ENCODE data around the gene CHSY3.

The CHSY3 gene

GRCh38 chr5:130136300-130136699 is 232.0 kb downstream of the CHSY3 start:
- Histone ChIP-seq H3K27me3 (ENCODE audit: control insufficient read depth, insufficient read depth, low read length) (no peaks in the 10 kb centered on the region), H3K4me1 (ENCODE audit: control insufficient read depth, insufficient read depth, low read length) (no peaks in the 10 kb centered on the region), H3K9me3 (ENCODE audit: control insufficient read depth, insufficient read depth, low read length) (no peaks in the 10 kb centered on the region), H3K9ac (ENCODE audit: low read depth, low read length) (no peak overlapping the region), H3K36me3 (ENCODE audit: control insufficient read depth, insufficient read depth, low read length) (no peaks in the 10 kb centered on the region), H3K4me3 (ENCODE audit: low read depth, low read length) (no peak overlapping the region)

GRCh38 chr5:130137681-130138080 is 233.4 kb downstream of the CHSY3 start:
- Histone ChIP-seq H3K4me1 (ENCODE audit: control insufficient read depth, insufficient read depth, low read length) (no peaks in the 10 kb centered on the region), H3K9ac (ENCODE audit: low read depth, low read length) (no peak overlapping the region), H3K4me3 (ENCODE audit: low read depth, low read length) (no peak overlapping the region), H3K27me3 (ENCODE audit: control insufficient read depth, insufficient read depth, low read length) (no peaks in the 10 kb centered on the region), H3K9me3 (ENCODE audit: control insufficient read depth, insufficient read depth, low read length) (no peaks in the 10 kb centered on the region), H3K36me3 (ENCODE audit: control insufficient read depth, insufficient read depth, low read length) (no peaks in the 10 kb centered on the region)

GRCh38 chr5:130138406-130139045 is 234.3 kb downstream of the CHSY3 start:
- H3K9ac ChIP-seq (ENCODE audit: low read depth, low read length): no peak overlapping the region

GRCh38 chr5:130141659-130142320 is 237.5 kb downstream of the CHSY3 start:
- Histone ChIP-seq H3K4me3 (ENCODE audit: low read depth, low read length) (no peak overlapping the region), H3K4me1 (ENCODE audit: control insufficient read depth, insufficient read depth, low read length) (no peaks in the 10 kb centered on the region), H3K9ac (ENCODE audit: low read depth, low read length) (no peak overlapping the region), H3K27me3 (ENCODE audit: control insufficient read depth, insufficient read depth, low read length) (no peaks in the 10 kb centered on the region), H3K9me3 (ENCODE audit: control insufficient read depth, insufficient read depth, low read length) (no peaks in the 10 kb centered on the region), H3K36me3 (ENCODE audit: control insufficient read depth, insufficient read depth, low read length) (no peaks in the 10 kb centered on the region)

More at GRCh38 chr5:130138406-130139045, 234.3 kb downstream of the CHSY3 start:
- Histone ChIP-seq H3K27me3 (ENCODE audit: control insufficient read depth, insufficient read depth, low read length) (no peaks in the 10 kb centered on the region), H3K4me1 (ENCODE audit: control insufficient read depth, insufficient read depth, low read length) (no peaks in the 10 kb centered on the region), H3K9me3 (ENCODE audit: control insufficient read depth, insufficient read depth, low read length) (no peaks in the 10 kb centered on the region), H3K36me3 (ENCODE audit: control insufficient read depth, insufficient read depth, low read length) (no peaks in the 10 kb centered on the region), H3K4me3 (ENCODE audit: low read depth, low read length) (no peak overlapping the region)

GRCh38 chr5:130151239-130151638 is 247.0 kb downstream of the CHSY3 start:
- Histone ChIP-seq H3K9me3 (ENCODE audit: control insufficient read depth, insufficient read depth, low read length) (no peaks in the 10 kb centered on the region), H3K4me1 (ENCODE audit: control insufficient read depth, insufficient read depth, low read length) (peaks cover 9% of the 10 kb centered on the region), H3K9ac (ENCODE audit: low read depth, low read length) (no peak overlapping the region), H3K27me3 (ENCODE audit: control insufficient read depth, insufficient read depth, low read length) (no peaks in the 10 kb centered on the region), H3K4me3 (ENCODE audit: low read depth, low read length) (no peak overlapping the region), H3K36me3 (ENCODE audit: control insufficient read depth, insufficient read depth, low read length) (no peaks in the 10 kb centered on the region)

GRCh38 chr5:130155345-130156011 is 251.2 kb downstream of the CHSY3 start:
- no peaks in the 10 kb centered on the region for H3K9me3 ChIP-seq (ENCODE audit: control insufficient read depth, insufficient read depth, low read length)
- no peak overlapping the region for H3K4me3 ChIP-seq (ENCODE audit: low read depth, low read length)
- H3K9ac ChIP-seq (ENCODE audit: low read depth, low read length): no peak overlapping the region
- no peaks in the 10 kb centered on the region for H3K36me3 ChIP-seq (ENCODE audit: control insufficient read depth, insufficient read depth, low read length)
- peaks cover 15% of the 10 kb centered on the region for H3K4me1 ChIP-seq (ENCODE audit: control insufficient read depth, insufficient read depth, low read length)
- H3K27me3 ChIP-seq (ENCODE audit: control insufficient read depth, insufficient read depth, low read length): no peaks in the 10 kb centered on the region

- H3K4me1 ChIP-seq (ENCODE audit: control insufficient read depth, insufficient read depth, low read length): peaks cover 15% of the 10 kb centered on the region
- H3K9ac ChIP-seq (ENCODE audit: low read depth, low read length): no peak overlapping the region
- H3K36me3 ChIP-seq (ENCODE audit: control insufficient read depth, insufficient read depth, low read length): no peaks in the 10 kb centered on the region
- H3K9me3 ChIP-seq (ENCODE audit: control insufficient read depth, insufficient read depth, low read length): no peaks in the 10 kb centered on the region
- H3K4me3 ChIP-seq (ENCODE audit: low read depth, low read length): no peak overlapping the region
- H3K27me3 ChIP-seq (ENCODE audit: control insufficient read depth, insufficient read depth, low read length): no peaks in the 10 kb centered on the region
Observed at GRCh38 chr5:130158036-130158435, 253.8 kb downstream of the CHSY3 start.

GRCh38 chr5:130159968-130160367 is 255.7 kb downstream of the CHSY3 start:
- Histone ChIP-seq H3K9me3 (ENCODE audit: control insufficient read depth, insufficient read depth, low read length) (no peaks in the 10 kb centered on the region), H3K4me3 (ENCODE audit: low read depth, low read length) (no peak overlapping the region), H3K4me1 (ENCODE audit: control insufficient read depth, insufficient read depth, low read length) (peaks cover 17% of the 10 kb centered on the region), H3K27me3 (ENCODE audit: control insufficient read depth, insufficient read depth, low read length) (no peaks in the 10 kb centered on the region), H3K36me3 (ENCODE audit: control insufficient read depth, insufficient read depth, low read length) (no peaks in the 10 kb centered on the region), H3K9ac (ENCODE audit: low read depth, low read length) (no peak overlapping the region)

- no peak overlapping the region for H3K9ac ChIP-seq (ENCODE audit: low read depth, low read length)
- no peak overlapping the region for H3K4me3 ChIP-seq (ENCODE audit: low read depth, low read length)
- H3K4me1 ChIP-seq (ENCODE audit: control insufficient read depth, insufficient read depth, low read length): peaks cover 20% of the 10 kb centered on the region
- no peaks in the 10 kb centered on the region for H3K27me3 ChIP-seq (ENCODE audit: control insufficient read depth, insufficient read depth, low read length)
- no peaks in the 10 kb centered on the region for H3K36me3 ChIP-seq (ENCODE audit: control insufficient read depth, insufficient read depth, low read length)
- no peaks in the 10 kb centered on the region for H3K9me3 ChIP-seq (ENCODE audit: control insufficient read depth, insufficient read depth, low read length)
Observed at GRCh38 chr5:130164966-130165365, 260.7 kb downstream of the CHSY3 start.

GRCh38 chr5:130166839-130167490 is 262.7 kb downstream of the CHSY3 start:
- peaks cover 20% of the 10 kb centered on the region for H3K4me1 ChIP-seq (ENCODE audit: control insufficient read depth, insufficient read depth, low read length)
- no peaks in the 10 kb centered on the region for H3K9me3 ChIP-seq (ENCODE audit: control insufficient read depth, insufficient read depth, low read length)
- H3K27me3 ChIP-seq (ENCODE audit: control insufficient read depth, insufficient read depth, low read length): no peaks in the 10 kb centered on the region
- H3K36me3 ChIP-seq (ENCODE audit: control insufficient read depth, insufficient read depth, low read length): no peaks in the 10 kb centered on the region
- H3K9ac ChIP-seq (ENCODE audit: low read depth, low read length): no peak overlapping the region
- H3K4me3 ChIP-seq (ENCODE audit: low read depth, low read length): no peak overlapping the region

GRCh38 chr5:130168211-130168610 is 263.9 kb downstream of the CHSY3 start:
- Histone ChIP-seq H3K27me3 (ENCODE audit: control insufficient read depth, insufficient read depth, low read length) (no peaks in the 10 kb centered on the region), H3K9ac (ENCODE audit: low read depth, low read length) (no peak overlapping the region)

More at GRCh38 chr5:130168211-130168610, 263.9 kb downstream of the CHSY3 start:
- H3K4me1 ChIP-seq (ENCODE audit: control insufficient read depth, insufficient read depth, low read length): peaks cover 20% of the 10 kb centered on the region
- no peak overlapping the region for H3K4me3 ChIP-seq (ENCODE audit: low read depth, low read length)
- H3K36me3 ChIP-seq (ENCODE audit: control insufficient read depth, insufficient read depth, low read length): no peaks in the 10 kb centered on the region
- no peaks in the 10 kb centered on the region for H3K9me3 ChIP-seq (ENCODE audit: control insufficient read depth, insufficient read depth, low read length)
